Activated T-cell treated with anti-CD3 and anti-CD28 coated beads, Interleukin-2, amount 50 U/mL, for 4 hours (primary cell): ENCODE data around the gene NSFL1C. TPM values are rescaled to one million over a fixed set of nuclear protein-coding genes. Genes with fewer than 3 reads are reported as not detected.

ENCODE experiments used
- ATAC-seq, 2 donors: fragments of 200-7000 bp; cut with Tn5 transposase; one replicate each; pipeline ENCODE4 v1.10.0; 2021
- DNase-seq: peaks from one replicate; pipeline ENCODE4 v3.0.0-alpha.2; 2020
- H3K27me3 Mint-ChIP-seq: one replicate; pipeline ENCODE4 v1.8.0; 2021; ENCODE audit warnings: low read depth, mixed read lengths
- H3K36me3 Mint-ChIP-seq: one replicate; pipeline ENCODE4 v1.8.0; 2022; ENCODE audit warnings: mixed read lengths; ENCODE audit not compliant: insufficient read depth
- H3K4me1 Mint-ChIP-seq: one replicate; pipeline ENCODE4 v1.8.0; 2021; ENCODE audit warnings: low read depth, mixed read lengths
- H3K4me3 Mint-ChIP-seq: one replicate; pipeline ENCODE4 v1.8.0; 2021; ENCODE audit warnings: mild to moderate bottlenecking, moderate library complexity, mixed read lengths
- H3K9me3 Mint-ChIP-seq: one replicate; pipeline ENCODE4 v1.8.0; 2021; ENCODE audit warnings: mixed read lengths
- total RNA-seq, 3 donors: library from RNA; stranded (reverse); gene quantifications; one replicate each; pipeline ENCODE4 v1.2.1, GENCODE V29; 2021

Gene NSFL1C
- total RNA-seq, 3 donors from 2014 or later: 193 to 218 (median 208) TPM

DNA sequence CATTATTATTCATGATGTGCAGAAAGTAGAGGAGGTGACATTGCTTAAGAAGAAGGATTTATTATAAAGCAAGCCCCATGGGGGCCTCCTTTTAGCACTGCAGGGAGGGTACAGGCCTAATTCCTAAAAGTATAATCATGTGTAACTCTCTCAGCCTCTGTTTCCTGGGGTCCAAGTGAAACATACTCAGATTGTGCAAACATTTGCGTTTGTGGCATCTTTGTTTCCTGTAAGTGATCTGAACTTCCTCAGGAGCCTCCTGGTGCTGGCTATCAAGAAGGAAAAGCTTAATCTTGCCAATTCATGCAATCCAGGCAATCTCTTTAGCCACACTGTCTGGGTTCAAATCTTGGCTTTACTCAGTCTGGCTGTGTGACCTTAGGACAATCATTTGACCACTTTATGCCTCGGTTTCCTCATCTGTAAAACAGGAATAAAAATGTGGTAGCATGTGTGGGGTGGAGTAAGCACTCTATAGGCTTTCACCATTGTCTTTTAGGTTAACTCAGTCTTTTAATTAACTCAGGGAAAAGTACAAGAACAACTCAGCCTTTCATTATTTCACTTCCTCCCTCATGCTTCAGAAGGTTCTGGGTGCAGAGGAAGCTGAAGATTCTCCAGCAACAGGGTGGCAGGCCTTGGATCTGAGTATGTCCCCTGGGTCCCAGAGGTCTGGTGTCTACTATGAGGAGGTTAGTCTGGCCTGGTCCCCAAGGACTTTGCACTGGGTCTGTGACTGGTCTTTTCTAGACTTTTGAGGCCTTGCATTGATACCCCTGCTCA, 25.4 kb upstream of the NSFL1C start:
- no peak for DNase-seq
- Mint-ChIP-seq H3K27me3 (peaks cover 14% of the 10 kb centered on the region), H3K4me3 (no peak overlapping the region), H3K4me1 (no peaks in the 10 kb centered on the region), H3K9me3 (peaks cover 3% of the 10 kb centered on the region), H3K36me3 (no peaks in the 10 kb centered on the region)
- ATAC-seq: no peak

DNA sequence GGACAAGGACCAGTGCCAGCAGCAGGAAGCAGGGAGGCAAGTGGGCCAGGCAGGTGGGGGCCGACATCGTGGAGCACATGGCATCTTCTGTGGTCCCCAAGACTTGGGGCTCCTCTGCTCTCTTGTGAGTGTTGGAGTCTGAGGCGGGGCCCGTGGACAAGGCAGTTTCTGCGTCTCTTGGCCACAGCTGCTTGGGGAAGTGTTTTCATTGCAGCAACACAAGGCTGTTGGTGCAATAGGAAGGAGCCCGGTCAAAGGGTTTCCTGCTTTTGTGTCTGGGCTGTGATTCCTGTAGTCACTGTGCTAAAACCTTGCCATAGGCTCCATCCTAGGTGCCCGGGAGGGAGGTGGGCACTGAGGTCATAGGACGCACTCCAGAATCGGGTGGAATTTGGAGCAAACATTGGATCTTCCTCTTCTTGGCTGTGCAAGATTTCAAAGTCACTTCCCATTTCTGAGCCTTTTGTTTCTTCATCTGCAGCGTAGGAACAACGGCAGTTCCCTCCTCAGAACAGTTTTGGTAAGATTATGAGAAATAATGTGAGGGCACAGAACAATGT, 24.7 kb upstream of the NSFL1C start, which contains the start of gene SIRPB2:
TSS of gene SIRPB2 (minus strand) at position 140 of the 560 bp plus-strand sequence. CDS start at position 79, 61 bp downstream.
- Mint-ChIP-seq H3K9me3 (peaks cover 3% of the 10 kb centered on the region), H3K36me3 (no peaks in the 10 kb centered on the region), H3K4me1 (no peaks in the 10 kb centered on the region), H3K4me3 (no peak within 1 kb of the TSS), H3K27me3 (peaks cover 11% of the 10 kb centered on the region)
- no peak for ATAC-seq
- DNase-seq: no peak

DNA sequence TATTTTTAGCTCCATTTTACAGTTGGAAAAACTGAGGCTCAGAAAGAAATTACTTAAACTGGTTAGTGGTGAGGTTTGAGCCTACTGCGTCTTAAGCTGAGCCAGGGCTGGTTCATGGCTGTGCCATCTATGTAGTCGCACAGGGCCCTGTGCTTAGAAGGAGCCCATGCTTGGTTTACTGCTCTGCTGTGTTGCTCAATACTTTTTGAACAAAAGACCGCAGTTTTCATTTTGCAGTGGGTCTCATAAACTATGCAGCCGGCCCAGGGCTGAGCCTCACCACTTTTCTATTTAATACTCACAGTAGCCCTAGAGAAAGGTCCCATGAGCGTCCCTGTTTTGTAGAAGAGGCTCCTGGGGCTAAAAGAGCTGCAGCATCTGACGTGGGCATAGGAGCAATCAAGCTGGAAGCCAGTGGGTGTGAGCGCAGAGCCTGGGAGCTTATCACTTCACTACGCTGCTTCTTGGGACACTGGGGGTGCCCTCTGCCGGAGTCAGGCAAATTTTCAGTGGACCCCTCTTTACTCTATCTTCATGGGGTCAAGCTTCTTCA, 24.1 kb upstream of the NSFL1C start:
- Mint-ChIP-seq H3K4me1 (no peaks in the 10 kb centered on the region), H3K9me3 (peaks cover 3% of the 10 kb centered on the region), H3K27me3 (peaks cover 11% of the 10 kb centered on the region), H3K36me3 (no peaks in the 10 kb centered on the region), H3K4me3 (no peak overlapping the region)
- no peak for ATAC-seq
- DNase-seq: no peak

DNA sequence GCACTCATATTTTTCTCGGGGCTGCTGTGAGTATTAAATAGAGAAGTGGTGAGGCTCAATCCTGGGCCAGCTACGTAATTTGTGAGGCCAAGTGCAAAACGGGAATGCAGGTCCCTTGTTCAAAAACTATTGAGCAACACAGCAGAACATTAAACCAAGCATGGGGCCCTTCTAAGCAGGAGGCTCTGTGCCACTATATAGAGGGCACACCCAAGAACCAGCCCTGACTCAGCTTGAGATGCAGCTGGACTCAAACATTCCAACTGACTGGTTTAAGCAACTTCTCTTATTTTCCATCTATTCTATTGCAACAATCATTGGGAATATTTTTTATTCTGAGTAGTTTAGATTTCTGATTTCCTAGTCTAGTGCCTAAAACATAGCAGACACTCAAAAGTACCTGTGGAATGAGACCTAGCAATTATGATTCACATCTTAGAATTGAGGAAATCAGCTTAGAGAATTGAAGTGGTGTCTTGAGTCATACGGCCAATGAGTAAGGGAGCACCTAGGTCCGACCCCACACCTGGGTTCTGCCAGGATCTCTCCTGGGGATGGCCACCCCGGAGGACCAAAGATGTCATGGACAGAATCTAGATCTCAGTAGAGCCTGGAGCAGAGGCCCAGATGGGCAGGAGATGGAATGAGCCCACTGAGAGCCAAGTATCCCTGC, 23.3 kb upstream of the NSFL1C start:
- H3K9me3 Mint-ChIP-seq: peaks cover 3% of the 10 kb centered on the region
- no peaks in the 10 kb centered on the region for H3K4me1 Mint-ChIP-seq
- H3K4me3 Mint-ChIP-seq: no peak overlapping the region
- no peak for ATAC-seq
- H3K36me3 Mint-ChIP-seq: no peaks in the 10 kb centered on the region
- no peak for DNase-seq
- peaks cover 16% of the 10 kb centered on the region for H3K27me3 Mint-ChIP-seq

DNA sequence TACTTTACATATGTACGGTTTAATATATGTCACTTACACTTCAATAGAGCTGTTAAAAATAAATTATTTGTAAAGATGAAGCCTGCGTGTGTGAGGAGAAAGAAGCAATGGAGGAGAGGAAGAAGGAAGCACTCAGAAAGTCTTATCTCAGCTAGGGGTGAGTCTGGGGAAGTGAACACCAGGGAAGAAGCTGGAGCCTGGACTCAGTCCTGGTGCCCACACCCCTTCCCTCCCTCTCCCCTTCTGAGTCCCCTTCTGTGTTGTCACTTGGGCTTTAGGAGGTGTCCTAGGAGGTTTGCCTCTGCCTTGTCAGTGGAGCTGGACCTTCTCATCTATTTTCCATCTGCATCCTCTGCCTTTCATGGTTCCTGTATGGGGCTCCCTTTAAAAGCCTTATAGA, 22.7 kb upstream of the NSFL1C start:
- H3K27me3 Mint-ChIP-seq: peaks cover 19% of the 10 kb centered on the region
- no peaks in the 10 kb centered on the region for H3K36me3 Mint-ChIP-seq

DNA sequence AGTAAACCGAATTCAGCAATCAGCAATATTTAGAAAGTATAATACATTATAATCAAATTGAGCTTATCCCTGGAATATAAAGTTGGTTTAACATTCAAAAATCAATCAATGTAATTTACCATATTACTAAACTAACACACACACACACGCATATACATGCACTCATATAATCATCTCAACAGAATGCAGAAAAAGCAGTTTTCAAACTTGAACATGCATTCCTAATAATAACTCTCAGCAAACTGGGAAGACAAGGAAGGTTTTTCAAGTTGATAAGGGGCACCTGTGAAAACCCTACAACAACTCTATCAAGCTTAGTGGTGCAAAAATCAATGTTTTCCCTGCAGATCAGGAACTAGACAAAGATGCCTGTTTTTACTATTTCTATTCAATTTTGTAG, 19.9 kb upstream of the NSFL1C start:
- ATAC-seq (no peak), DNase-seq (no peak)
- Mint-ChIP-seq H3K4me3 (no peak overlapping the region), H3K27me3 (peaks cover 36% of the 10 kb centered on the region), H3K9me3 (no peaks in the 10 kb centered on the region), H3K36me3 (no peaks in the 10 kb centered on the region), H3K4me1 (no peaks in the 10 kb centered on the region)

More for the DNA sequence above, 22.7 kb upstream of the NSFL1C start:
- no peak for ATAC-seq
- Mint-ChIP-seq H3K4me1 (no peaks in the 10 kb centered on the region), H3K9me3 (peaks cover 3% of the 10 kb centered on the region), H3K4me3 (no peak overlapping the region)
- DNase-seq: no peak

DNA sequence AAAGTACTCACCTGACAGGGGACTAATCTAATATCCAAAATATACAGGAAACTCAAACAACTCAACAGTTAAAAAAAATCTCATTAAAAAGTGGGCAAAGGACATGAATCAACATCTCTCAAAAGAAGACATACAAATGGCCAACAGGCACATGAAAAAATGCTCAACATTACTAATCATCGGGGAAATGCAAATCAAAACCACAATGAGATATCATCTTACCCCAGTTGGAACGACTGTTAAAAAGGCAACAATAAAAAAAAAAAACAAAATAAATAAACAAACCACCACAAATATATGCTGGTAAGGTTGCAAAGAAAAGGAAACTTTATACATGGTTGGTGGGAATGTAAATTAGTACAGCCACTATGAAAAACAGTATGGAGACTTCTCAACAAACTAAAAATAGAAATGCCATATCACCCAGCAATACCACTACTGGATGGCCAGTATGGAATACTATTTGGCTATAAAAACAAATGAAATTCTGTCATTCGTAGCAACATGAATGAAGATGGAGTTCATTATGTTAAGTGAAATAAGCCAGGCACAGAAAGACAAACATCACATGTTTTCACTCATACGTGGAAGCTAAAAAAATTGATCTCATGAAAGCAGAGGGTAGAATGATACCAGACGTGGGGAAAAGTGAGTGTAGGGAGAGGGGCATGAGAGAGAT, 17.9 kb upstream of the NSFL1C start:
- H3K4me3 Mint-ChIP-seq: no peak overlapping the region
- H3K9me3 Mint-ChIP-seq: no peaks in the 10 kb centered on the region
- H3K27me3 Mint-ChIP-seq: peaks cover 40% of the 10 kb centered on the region
- DNase-seq: no peak
- no peaks in the 10 kb centered on the region for H3K4me1 Mint-ChIP-seq
- ATAC-seq: no peak
- H3K36me3 Mint-ChIP-seq: no peaks in the 10 kb centered on the region

DNA sequence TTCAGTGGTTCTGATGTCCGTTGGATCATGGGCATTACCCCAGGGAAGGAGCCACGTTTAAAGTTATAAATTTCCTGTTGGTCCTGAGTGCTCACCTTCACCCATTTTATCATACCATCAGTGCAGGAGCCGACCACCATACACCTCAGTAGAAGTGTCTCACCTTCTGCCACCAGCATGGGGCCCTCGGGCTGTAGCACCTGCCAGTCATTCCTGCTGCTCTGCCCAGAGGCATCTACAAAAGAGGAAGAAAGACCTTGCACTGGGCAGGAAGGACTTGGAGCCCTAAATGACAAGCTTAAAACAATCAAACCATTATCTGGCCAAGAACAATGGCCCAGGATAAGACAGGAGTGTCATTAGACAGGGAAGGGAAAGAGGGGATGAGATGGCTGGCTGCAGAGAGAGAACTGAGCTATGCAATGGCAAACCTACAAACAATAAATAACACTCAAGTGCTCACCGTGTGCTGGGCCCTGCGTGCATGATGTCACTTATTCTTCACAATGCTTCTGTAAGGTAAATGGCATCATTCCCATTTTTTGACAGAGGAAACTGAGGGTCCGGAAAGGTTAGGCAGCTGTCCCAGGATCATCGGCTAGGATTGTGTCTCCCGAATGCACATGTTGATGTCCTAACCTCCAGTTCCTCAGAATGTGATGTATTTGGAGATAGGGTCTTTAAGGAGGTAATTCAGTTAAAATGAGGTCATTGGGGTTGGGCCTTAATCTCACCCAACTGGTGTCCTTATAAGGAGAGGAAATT, 13.4 kb upstream of the NSFL1C start:
- H3K4me3 Mint-ChIP-seq: no peak overlapping the region
- no peaks in the 10 kb centered on the region for H3K36me3 Mint-ChIP-seq
- ATAC-seq (no peak), DNase-seq (no peak)
- H3K9me3 Mint-ChIP-seq: no peaks in the 10 kb centered on the region
- H3K27me3 Mint-ChIP-seq: peaks cover 34% of the 10 kb centered on the region
- H3K4me1 Mint-ChIP-seq: no peaks in the 10 kb centered on the region

DNA sequence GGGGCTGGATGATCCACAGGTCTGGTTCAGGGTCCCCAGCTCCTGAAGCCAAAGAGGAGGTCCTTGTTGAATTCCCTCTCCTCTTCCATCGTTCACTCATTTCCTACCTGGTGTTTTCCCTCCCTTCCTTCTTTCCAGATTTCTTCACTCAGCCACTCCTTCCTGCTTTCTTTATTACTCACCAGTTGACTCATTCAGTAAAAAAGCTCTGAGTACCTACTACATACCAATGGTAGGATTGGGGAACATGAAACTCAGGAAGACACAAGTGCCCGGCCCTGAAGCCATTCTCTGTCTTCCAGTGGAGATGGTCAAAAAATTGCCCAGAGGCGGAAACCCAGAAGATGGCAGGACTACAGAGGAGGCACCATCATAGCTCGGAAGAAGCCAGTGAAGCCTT, 11.9 kb upstream of the NSFL1C start:
- no peak for DNase-seq
- no peak overlapping the region for H3K4me3 Mint-ChIP-seq
- H3K4me1 Mint-ChIP-seq: no peaks in the 10 kb centered on the region
- H3K36me3 Mint-ChIP-seq: no peaks in the 10 kb centered on the region
- H3K27me3 Mint-ChIP-seq: peaks cover 23% of the 10 kb centered on the region
- H3K9me3 Mint-ChIP-seq: no peaks in the 10 kb centered on the region
- ATAC-seq: no peak

DNA sequence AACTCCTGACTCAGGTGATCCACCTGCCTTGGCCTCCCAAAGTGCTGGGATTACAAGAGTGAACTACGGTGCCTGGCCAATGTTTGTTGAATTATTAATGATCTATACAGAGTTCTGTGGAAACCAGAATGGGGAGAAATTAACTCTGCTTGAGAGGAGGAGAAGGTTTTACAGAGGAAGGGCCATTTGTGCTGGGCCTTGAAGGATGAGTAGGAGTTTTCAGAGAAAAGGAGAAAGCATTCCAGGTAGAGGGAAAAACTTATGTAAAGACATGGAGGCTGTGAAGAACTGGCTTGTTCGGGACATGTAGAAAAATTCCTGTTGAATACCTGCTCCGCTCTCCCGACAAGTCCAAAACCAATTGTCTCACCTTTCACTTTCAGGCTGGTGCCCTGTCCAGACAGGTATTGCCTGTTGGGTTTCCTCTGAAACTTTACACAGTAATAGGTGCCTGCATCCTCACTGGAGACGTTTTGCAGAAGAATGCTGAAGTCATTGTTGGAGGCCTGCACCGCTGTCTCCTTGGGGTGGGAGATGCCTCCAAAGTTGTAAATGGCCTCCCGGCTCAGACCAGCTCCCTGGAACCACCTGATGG, 11.3 kb upstream of the NSFL1C start:
- Mint-ChIP-seq H3K27me3 (peaks cover 19% of the 10 kb centered on the region), H3K9me3 (no peaks in the 10 kb centered on the region), H3K4me3 (no peak overlapping the region), H3K4me1 (no peaks in the 10 kb centered on the region), H3K36me3 (no peaks in the 10 kb centered on the region)
- DNase-seq (no peak), ATAC-seq (no peak)

DNA sequence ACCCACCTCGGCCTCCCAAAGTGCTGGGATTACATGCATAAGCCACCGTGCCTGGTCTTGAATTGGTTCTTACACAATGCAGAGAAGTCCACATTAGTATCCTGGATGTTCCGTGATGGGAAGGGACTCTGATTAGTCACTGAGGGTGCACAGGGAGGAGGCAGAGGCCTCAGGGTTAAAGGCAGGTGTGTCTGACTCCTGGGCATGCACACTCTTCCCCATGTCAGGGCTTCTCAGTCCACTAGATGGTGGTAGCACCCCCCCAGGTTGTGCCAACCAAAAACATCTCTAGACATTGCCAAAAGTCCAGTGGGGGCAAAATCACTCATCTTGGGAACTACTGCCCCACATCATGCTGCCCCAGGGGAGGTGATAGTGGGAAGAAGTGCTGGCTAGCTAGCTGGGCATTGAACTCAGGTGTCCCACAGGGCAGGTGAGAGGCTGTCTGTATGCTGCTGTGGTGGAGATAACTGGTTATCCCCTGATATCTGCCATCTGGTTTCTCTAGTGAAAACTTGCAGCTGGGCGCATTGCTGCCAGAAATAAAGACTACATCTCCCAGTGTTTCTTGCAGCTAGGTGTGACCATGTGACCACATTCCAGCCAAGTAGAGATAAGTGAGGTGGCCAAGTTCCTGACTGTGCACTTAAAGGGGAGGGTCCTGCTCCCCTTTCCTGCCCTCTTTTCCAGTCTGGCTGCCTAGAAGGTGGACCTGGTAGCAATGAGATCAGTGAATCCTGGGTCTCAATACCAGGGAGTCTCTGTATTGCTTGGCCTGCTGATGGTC, 8.4 kb upstream of the NSFL1C start:
- no peaks in the 10 kb centered on the region for H3K36me3 Mint-ChIP-seq

DNA sequence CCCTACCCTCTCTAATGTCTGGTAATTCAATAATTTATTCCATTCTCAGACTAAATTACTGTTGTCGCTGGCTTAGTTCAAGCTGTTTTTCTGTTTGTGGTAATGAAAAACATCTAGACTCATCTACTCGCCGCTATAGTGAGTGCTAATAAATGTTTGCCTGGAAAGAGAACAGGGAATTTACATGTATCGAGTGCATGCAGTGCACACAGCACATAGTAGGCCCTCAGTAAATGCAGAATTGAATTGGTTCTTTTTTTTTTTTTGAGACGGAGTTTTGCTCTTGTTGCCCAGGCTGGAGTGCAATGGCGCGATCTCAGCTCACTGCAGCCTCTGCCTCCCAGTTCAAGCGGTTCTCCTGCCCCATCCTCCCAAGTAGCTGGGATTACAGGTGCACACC, 7.7 kb upstream of the NSFL1C start:
- Mint-ChIP-seq H3K4me3 (no peak overlapping the region), H3K36me3 (no peaks in the 10 kb centered on the region), H3K27me3 (peaks cover 15% of the 10 kb centered on the region), H3K4me1 (no peaks in the 10 kb centered on the region), H3K9me3 (no peaks in the 10 kb centered on the region)
- no peak for ATAC-seq
- DNase-seq: no peak

More for the DNA sequence above, 8.4 kb upstream of the NSFL1C start:
- ATAC-seq (peak in 1 of 2 donors; percentile 35), DNase-seq (no peak)
- no peaks in the 10 kb centered on the region for H3K4me1 Mint-ChIP-seq
- no peaks in the 10 kb centered on the region for H3K9me3 Mint-ChIP-seq
- H3K4me3 Mint-ChIP-seq: no peak overlapping the region
- peaks cover 19% of the 10 kb centered on the region for H3K27me3 Mint-ChIP-seq
